Measurements from ENCODE around the gene ETV6. TPM values are rescaled to one million over a fixed set of nuclear protein-coding genes. Genes with fewer than 3 reads are reported as not detected.

The ETV6 gene
- total RNA-seq, 2 experiments from 2014 or later, result 55.3 to 57.5 TPM

DNA sequence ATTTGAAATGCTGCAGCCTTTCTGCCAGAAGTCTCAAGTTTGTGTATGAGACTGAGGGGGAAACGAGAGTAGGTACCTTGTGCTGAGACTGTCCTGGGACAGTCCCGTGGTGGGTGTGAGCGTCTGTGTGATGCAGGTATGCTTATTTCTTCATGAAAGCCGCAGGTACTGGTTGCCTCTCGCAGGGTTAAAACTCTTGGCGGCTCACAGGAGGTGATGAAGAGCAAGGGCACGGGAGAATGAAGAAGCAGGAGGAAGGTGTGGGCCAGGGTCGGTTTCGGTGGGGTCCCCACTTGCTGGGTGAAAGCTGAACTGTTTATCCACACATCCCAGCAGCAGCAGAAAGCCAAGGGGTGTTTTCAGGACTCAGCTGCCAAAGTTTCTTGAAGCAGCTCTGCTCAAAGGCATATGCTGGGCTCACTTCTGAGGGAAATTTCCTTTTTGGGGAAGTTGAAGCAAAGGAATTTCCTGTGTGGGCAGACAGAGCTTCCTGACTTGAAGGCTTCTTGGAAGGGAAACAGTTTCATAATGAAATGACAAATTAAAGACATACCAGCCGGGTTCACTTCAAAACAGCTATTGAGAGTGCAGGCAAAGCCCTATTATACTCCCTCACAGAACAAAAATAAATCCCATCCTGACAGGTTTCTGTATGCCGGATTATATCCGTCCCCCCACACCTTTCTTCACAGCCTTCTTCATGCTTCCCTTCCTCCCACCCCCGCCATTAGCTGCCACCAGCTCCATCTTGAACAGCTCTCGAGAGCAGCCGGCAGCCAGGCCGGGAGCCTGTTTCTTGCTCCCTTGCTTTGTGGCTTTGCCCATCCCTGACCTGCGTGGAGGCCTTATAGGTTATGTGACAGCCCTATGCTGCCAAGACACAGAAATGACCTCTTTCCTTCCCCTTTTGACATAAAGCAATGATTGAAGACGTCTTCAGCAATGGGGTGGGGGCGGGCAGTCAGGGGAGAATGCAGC lies 116.6 kb downstream of the ETV6 start:
- peak; percentile 88 for DNase-seq
- no peaks in the 10 kb centered on the region for H3K27me3 Mint-ChIP-seq
- peak overlapping the region; percentile 28 for H3K4me3 Mint-ChIP-seq
- POLR2A ChIA-PET, result interaction anchor here (0.6 to 5.2 kb wide), 14 partner anchors 8 to 267 kb away, joined by 3 to 29 read pairs (median 4); partner anchors contain the start of gene ETV6
- intact Hi-C loops (cut with micrococcal nuclease), result loop anchor here (1.0 to 5.0 kb wide), 11 partner anchors 35 to 267 kb away; partner anchors contain the start of gene ETV6
- H3K9me3 Mint-ChIP-seq, result no peaks in the 10 kb centered on the region
- peaks cover 22% of the 10 kb centered on the region for H3K36me3 Mint-ChIP-seq
- H3K27ac Mint-ChIP-seq, result peak overlapping the region; percentile 84
- CTCF ChIA-PET, result interaction anchor here (0.9 to 1.4 kb wide), 5 partner anchors 117 to 267 kb away, joined by 3 to 7 read pairs (median 4); partner anchors contain the start of gene ETV6
- peaks cover 99% of the 10 kb centered on the region for H3K4me1 Mint-ChIP-seq (ENCODE audit: low read depth)

- no peak overlapping the region for H3K4me3 Mint-ChIP-seq
- peaks cover 22% of the 10 kb centered on the region for H3K36me3 Mint-ChIP-seq
- no peaks in the 10 kb centered on the region for H3K9me3 Mint-ChIP-seq
- peak overlapping the region; percentile 84 for H3K27ac Mint-ChIP-seq
- intact Hi-C loops (cut with micrococcal nuclease), result loop anchor here (2.0 to 5.0 kb wide), 4 partner anchors 46 to 266 kb away; no protein-coding TSS in a partner anchor
- ChIA-PET CTCF (interaction anchor here (0.9 to 1.2 kb wide), 2 partner anchors 186 to 243 kb away, joined by 4 to 5 read pairs; no protein-coding TSS in a partner anchor), POLR2A (interaction anchor here (0.6 to 5.2 kb wide), 7 partner anchors 12 to 266 kb away, joined by 3 to 29 read pairs (median 5); partner anchors contain the start of gene ETV6)
- no peaks in the 10 kb centered on the region for H3K27me3 Mint-ChIP-seq
- peaks cover 99% of the 10 kb centered on the region for H3K4me1 Mint-ChIP-seq (ENCODE audit: low read depth)
- no peak for DNase-seq
Observed at GRCh38 chr12:11767029-11767724, 117.7 kb downstream of the ETV6 start.

DNA sequence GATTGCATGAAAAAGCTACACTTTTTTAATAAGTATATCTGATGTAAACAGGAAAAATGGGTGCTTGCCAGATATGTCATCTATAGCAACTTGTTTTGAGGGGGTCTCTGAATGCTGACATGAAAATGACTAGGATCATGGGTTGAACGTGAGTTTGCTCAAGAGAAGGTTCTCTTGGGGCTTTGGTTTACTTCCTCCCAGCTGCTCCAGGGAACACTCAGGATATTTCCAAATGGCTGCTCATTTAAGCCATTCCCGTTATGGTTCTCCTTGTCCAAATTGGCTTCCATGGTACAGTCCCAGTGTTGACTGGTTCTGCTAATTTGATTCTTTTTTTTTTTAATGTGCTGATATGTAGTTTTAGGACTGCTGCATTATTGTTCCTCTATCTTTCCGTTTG lies 118.3 kb downstream of the ETV6 start:
- Mint-ChIP-seq H3K9me3 (no peaks in the 10 kb centered on the region), H3K27me3 (no peaks in the 10 kb centered on the region), H3K27ac (peak overlapping the region; percentile 84), H3K4me1 (ENCODE audit: low read depth) (peaks cover 98% of the 10 kb centered on the region), H3K4me3 (no peak overlapping the region), H3K36me3 (peaks cover 27% of the 10 kb centered on the region)
- ChIA-PET CTCF (no interaction called here), POLR2A (interaction anchor here (2.2 kb wide), 1 partner anchor 12 kb away, joined by 21 read pairs; no protein-coding TSS in a partner anchor)
- no peak for DNase-seq
- intact Hi-C loops (cut with micrococcal nuclease), result loop anchor here (2.0 to 5.0 kb wide), 4 partner anchors 45 to 265 kb away; no protein-coding TSS in a partner anchor

- no peak for DNase-seq
- peaks cover 95% of the 10 kb centered on the region for H3K4me1 Mint-ChIP-seq (ENCODE audit: low read depth)
- no peaks in the 10 kb centered on the region for H3K27me3 Mint-ChIP-seq
- H3K4me3 Mint-ChIP-seq, result no peak overlapping the region
- POLR2A ChIA-PET, result no interaction called here
- no peaks in the 10 kb centered on the region for H3K9me3 Mint-ChIP-seq
- CTCF ChIA-PET, result interaction anchor here (1.1 to 1.3 kb wide), 2 partner anchors 36 to 265 kb away, joined by 3 to 7 read pairs; no protein-coding TSS in a partner anchor
- H3K36me3 Mint-ChIP-seq, result peaks cover 27% of the 10 kb centered on the region
- intact Hi-C loops (cut with micrococcal nuclease), result loop anchor here (5.0 kb wide), 2 partner anchors 109 to 191 kb away; no protein-coding TSS in a partner anchor
- H3K27ac Mint-ChIP-seq, result peak overlapping the region; percentile 43
Observed at GRCh38 chr12:11768233-11768965, 118.9 kb downstream of the ETV6 start.

- intact Hi-C loops (cut with micrococcal nuclease), result loop anchor here (5.0 kb wide), 2 partner anchors 107 to 193 kb away; no protein-coding TSS in a partner anchor
- CTCF ChIA-PET, result interaction anchor here (1.1 to 1.2 kb wide), 2 partner anchors 38 to 43 kb away, joined by 3 to 4 read pairs; no protein-coding TSS in a partner anchor
- POLR2A ChIA-PET, result no interaction called here
- DNase-seq, result peak; percentile 49
- Mint-ChIP-seq H3K9me3 (no peaks in the 10 kb centered on the region), H3K36me3 (peaks cover 29% of the 10 kb centered on the region), H3K27ac (peak overlapping the region; percentile 35), H3K4me1 (ENCODE audit: low read depth) (peaks cover 95% of the 10 kb centered on the region), H3K27me3 (no peaks in the 10 kb centered on the region), H3K4me3 (peak overlapping the region; percentile 9)
Observed at GRCh38 chr12:11769723-11770514, 120.4 kb downstream of the ETV6 start.

DNA sequence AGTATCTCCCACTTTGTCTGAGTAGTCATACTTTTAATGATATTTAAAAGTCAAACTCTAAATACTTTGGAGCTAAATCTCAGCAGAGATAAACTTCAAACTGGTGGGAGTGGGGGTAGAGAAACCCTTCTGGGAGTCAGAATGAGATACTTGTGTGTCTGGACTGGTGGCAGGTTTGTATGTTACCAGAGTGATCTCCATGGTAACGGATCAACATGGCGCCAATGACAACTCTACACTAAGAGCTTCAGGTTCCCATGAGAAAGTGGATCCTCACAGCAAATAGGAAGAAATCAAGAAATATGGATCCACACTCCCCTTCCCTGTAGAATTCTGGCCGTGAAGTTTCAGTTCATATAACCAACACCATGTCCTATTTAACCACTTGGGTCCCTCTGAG lies 121.9 kb downstream of the ETV6 start:
- no peak overlapping the region for H3K4me3 Mint-ChIP-seq
- CTCF ChIA-PET, result interaction anchor here (0.8 to 2.1 kb wide), 4 partner anchors 50 to 262 kb away, joined by 3 to 12 read pairs (median 4); no protein-coding TSS in a partner anchor
- POLR2A ChIA-PET, result interaction anchor here (1.0 to 2.1 kb wide), 8 partner anchors 8 to 239 kb away, joined by 3 to 20 read pairs (median 8); partner anchors contain the start of gene ETV6
- no peaks in the 10 kb centered on the region for H3K27me3 Mint-ChIP-seq
- no peaks in the 10 kb centered on the region for H3K9me3 Mint-ChIP-seq
- peak overlapping the region; percentile 88 for H3K27ac Mint-ChIP-seq
- intact Hi-C loops (cut with micrococcal nuclease), result loop anchor here (1.0 kb wide), 2 partner anchors 9 to 239 kb away; no protein-coding TSS in a partner anchor
- peak; percentile 49 for DNase-seq
- H3K4me1 Mint-ChIP-seq (ENCODE audit: low read depth), result peaks cover 93% of the 10 kb centered on the region
- peaks cover 36% of the 10 kb centered on the region for H3K36me3 Mint-ChIP-seq

GRCh38 chr12:11771895-11772502 lies 122.5 kb downstream of the ETV6 start:
- Mint-ChIP-seq H3K27me3 (no peaks in the 10 kb centered on the region), H3K36me3 (peaks cover 38% of the 10 kb centered on the region), H3K27ac (peak overlapping the region; percentile 88), H3K4me3 (no peak overlapping the region), H3K4me1 (ENCODE audit: low read depth) (peaks cover 90% of the 10 kb centered on the region), H3K9me3 (no peaks in the 10 kb centered on the region)
- ChIA-PET CTCF (interaction anchor here (1.0 to 2.1 kb wide), 5 partner anchors 9 to 261 kb away, joined by 3 to 12 read pairs (median 4); no protein-coding TSS in a partner anchor), POLR2A (interaction anchor here (1.0 to 2.1 kb wide), 11 partner anchors 8 to 238 kb away, joined by 3 to 20 read pairs (median 5); partner anchors contain the start of gene ETV6)
- intact Hi-C loops (cut with micrococcal nuclease), result loop anchor here (1.0 kb wide), 5 partner anchors 8 to 238 kb away; no protein-coding TSS in a partner anchor
- no peak for DNase-seq

GRCh38 chr12:11773889-11774677 lies 124.6 kb downstream of the ETV6 start:
- Mint-ChIP-seq H3K4me1 (ENCODE audit: low read depth) (peaks cover 89% of the 10 kb centered on the region), H3K4me3 (no peak overlapping the region), H3K27ac (peak overlapping the region; percentile 88), H3K9me3 (no peaks in the 10 kb centered on the region), H3K27me3 (no peaks in the 10 kb centered on the region), H3K36me3 (peaks cover 35% of the 10 kb centered on the region)
- DNase-seq, result no peak
- POLR2A ChIA-PET, result interaction anchor here (0.9 kb wide), 2 partner anchors 8 to 196 kb away, joined by 3 to 4 read pairs; no protein-coding TSS in a partner anchor
- intact Hi-C loops (cut with micrococcal nuclease), result no loop called here
- CTCF ChIA-PET, result interaction anchor here (1.0 kb wide), 1 partner anchor 259 kb away, joined by 3 read pairs; no protein-coding TSS in a partner anchor

DNA sequence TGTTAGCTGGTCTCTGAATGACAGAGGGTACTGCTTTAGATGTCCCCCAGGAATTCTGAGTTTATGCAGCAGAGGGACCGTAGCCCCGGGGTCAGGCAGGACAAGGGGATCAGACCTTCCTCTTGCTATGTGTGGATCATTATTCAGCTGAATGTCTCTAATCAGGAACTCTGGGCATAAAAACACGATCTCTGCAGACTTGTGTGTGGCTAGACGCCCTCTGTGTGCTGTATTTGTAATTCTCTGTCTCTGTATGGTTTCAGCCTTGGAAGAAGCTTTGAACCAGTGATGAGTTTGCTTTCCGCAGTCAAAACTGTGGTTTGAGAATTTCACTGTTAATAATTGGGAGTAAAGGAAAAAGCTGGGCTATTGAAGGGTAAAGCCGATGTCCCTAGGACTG lies 125.3 kb downstream of the ETV6 start:
- Mint-ChIP-seq H3K4me1 (ENCODE audit: low read depth) (peaks cover 89% of the 10 kb centered on the region), H3K9me3 (no peaks in the 10 kb centered on the region), H3K36me3 (peaks cover 33% of the 10 kb centered on the region), H3K27me3 (no peaks in the 10 kb centered on the region), H3K4me3 (no peak overlapping the region), H3K27ac (peak overlapping the region; percentile 1)
- intact Hi-C loops (cut with micrococcal nuclease), result no loop called here
- ChIA-PET POLR2A (interaction anchor here (0.9 kb wide), 2 partner anchors 9 to 196 kb away, joined by 3 to 4 read pairs; no protein-coding TSS in a partner anchor), CTCF (interaction anchor here (1.3 kb wide), 2 partner anchors 10 to 258 kb away, joined by 3 to 4 read pairs; no protein-coding TSS in a partner anchor)
- DNase-seq, result no peak
